UCSD-AML1 (cell line): ENCODE data around the gene NPEPL1.
"Not testable (repeated sequence)": the region's sequence is repeated elsewhere in the genome, so short reads cannot be mapped to it uniquely, and the experiment has no call there.

ENCODE experiments used
- DNase-seq: peaks from one replicate; lab custom pipeline; 2025; ENCODE audit not compliant: unreplicated experiment; lab: John Stamatoyannopoulos, UW

Gene NPEPL1

DNA sequence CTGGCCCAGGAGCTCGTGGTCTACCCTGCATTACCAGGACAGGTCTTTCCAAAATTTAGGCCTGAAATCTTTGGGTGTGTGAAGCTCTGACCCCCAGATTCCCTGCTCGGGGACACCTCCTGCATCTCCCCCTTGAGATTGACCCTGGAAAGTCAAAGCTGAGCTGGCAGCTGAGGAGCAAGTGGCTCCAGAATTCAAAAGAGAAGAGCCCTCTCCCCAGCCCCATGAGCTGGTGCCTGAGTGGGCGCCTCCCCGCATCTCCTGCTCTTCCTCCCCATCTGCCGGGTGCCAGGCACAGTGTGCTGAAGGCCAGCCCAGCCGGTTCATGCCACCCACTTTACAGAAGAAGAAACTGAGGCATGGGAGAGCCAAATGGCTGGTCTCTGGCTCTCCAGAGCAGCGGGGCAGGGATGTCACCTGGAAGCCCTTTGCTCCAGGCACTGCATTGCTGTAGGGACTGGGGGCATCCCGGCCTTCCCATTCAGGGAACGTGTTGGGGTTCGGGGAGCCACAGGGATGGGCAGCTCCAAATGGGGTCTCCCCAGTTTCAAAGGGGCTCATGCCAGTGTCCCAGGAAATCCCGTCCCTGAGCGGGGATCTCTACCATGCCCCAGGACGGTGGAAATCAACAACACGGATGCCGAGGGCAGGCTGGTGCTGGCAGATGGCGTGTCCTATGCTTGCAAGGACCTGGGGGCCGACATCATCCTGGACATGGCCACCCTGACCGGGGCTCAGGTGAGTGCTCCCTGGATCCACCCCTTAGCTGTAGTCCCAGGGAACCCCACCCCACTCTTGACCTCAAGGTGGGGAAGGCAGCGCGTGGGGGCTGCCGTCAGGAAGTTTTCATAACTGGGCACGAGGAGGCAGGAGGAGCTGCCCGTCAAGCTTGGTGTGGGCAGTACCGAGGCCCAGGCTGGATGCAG lies 20.5 kb downstream of the NPEPL1 start:
- no peak for DNase-seq

- no peak for DNase-seq
Observed at GRCh38 chr20:58713801-58714339, 21.3 kb downstream of the NPEPL1 start.

DNA sequence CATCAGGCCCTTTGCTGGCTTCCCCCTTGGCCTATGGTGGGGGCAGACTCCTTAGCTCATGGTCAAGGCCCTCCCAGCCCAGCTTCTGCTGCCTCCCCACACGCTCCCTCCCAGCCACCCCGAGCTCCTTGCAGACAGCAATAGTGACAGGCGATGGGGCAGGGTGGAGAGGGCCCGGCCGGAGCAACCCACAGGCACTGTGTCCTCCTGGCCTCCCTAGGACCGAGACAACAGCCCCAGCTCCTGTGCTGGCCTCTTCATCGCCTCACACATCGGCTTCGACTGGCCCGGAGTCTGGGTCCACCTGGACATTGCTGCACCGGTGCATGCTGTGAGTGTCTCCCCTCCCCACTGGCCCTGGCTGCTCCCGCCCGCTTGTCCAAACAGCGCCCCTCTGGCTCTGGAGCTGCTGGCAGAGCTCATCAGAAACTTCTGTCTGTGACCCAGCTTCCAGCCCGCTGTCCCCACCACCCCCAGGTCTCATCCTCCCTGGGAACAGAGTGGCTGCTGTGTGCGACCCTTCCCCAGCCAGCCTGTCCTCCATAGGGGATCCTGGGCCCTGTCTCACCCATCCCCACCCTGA lies 21.8 kb downstream of the NPEPL1 start:
- DNase-seq = no peak

DNA sequence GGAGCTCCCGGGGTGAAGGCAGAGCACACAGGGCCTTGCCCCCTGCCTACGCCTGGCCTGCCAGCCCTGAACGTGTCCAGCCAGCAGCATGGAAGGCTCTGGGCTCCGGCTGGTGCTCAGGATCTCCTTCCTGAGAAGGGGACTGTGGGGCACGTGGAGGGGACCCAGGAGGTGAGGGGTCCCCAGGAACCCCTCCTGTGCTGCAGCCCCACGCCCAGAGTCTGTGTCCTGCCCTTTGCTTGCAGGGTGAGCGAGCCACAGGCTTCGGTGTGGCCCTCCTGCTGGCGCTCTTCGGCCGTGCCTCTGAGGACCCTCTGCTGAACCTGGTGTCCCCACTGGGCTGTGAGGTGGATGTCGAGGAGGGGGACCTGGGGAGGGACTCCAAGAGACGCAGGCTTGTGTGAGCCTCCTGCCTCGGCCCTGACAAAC lies 22.3 kb downstream of the NPEPL1 start:
- DNase-seq = no peak

- no peak for DNase-seq
Observed at GRCh38 chr20:58715391-58715800, 22.8 kb downstream of the NPEPL1 start.

GRCh38 chr20:58715801-58716475 lies 23.3 kb downstream of the NPEPL1 start:
- no peak for DNase-seq

DNA sequence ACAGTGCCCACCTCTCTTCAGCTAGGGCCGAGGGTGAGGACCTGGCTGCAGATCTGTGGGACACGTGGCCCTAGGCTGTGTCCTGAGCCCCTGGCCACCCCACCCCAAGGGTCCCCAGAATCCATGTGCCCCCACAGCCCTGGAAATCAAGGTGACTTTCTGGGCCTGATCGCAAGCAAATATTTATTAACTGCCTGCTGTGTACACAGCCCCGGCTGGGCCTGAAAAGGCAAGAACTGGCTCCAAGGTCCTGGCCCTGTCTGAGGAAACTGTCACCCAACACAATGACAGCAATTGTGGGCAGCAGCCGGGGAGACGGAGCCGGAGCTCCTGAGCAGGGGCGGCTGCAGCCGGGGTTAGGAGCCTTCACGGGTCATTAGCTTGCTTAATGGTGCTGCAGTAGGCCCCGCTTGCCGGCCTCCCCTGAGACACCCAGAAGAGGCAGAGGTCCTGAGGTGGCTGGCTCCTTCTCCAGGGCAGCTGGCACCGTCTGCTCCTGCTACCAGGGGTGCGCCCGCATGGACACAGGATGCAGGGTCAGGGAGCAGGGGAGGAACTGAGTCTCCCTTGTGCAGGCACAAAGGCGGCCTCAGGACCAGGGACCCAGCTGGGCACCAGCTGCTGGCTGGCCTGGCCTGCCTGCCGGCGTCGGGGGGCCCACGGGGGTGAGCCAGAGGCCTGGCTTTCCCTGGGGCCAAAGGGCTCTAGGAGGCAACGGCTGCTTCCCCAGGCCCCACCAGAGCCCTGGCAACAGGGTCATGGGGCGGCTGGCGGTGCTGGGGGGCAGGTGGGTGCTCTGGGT lies 24.1 kb downstream of the NPEPL1 start:
- no peak for DNase-seq

- DNase-seq = no peak
Observed at GRCh38 chr20:58717278-58718091, 24.9 kb downstream of the NPEPL1 start.

DNA sequence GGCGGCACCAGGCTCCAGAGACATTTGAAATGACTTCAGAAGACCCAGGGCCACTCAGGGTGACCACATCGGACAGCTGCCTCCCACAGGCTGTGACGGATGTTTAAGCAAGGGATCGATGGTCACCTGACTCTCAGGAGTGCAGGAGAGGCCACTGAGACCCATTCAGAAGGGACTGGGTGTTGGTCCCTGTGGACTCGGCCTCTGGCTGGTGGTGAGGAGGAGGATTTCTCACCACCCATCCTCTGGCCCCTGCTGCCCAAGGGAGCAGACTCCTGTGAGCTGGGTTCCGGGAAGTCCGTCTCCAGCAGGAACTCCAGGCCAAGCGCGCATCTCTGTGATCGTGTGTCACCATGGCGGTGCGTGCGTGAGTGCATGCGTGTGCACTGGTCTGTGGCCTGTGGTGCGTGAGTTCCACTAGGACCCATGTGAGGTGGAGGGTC lies 25.5 kb downstream of the NPEPL1 start:
- no peak for DNase-seq

- no peak for DNase-seq
Observed at GRCh38 chr20:58718729-58719128, 26.1 kb downstream of the NPEPL1 start.

GRCh38 chr20:58719258-58719657 lies 26.7 kb downstream of the NPEPL1 start:
- no peak for DNase-seq

GRCh38 chr20:58719971-58720371 lies 27.4 kb downstream of the NPEPL1 start:
- no peak for DNase-seq

DNA sequence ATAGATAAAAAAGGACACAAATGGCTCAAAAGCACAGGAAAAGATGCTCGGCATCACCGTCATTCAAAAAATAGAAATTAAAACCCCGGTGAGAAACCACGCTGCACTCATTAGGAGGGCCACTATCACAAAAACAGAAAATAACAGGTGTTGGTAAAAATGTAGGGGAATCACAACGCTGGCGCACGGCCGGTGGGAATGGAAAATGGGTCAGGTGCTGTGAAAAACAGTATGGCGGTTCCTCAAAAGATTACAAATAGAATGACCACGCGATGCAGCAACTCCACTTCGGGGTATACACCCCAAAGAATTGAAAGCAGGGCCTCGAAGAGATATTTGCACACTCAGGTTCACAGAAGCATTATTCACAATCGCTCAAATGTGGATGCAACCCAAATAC lies 28.3 kb downstream of the NPEPL1 start:
- DNase-seq = no peak

DNA sequence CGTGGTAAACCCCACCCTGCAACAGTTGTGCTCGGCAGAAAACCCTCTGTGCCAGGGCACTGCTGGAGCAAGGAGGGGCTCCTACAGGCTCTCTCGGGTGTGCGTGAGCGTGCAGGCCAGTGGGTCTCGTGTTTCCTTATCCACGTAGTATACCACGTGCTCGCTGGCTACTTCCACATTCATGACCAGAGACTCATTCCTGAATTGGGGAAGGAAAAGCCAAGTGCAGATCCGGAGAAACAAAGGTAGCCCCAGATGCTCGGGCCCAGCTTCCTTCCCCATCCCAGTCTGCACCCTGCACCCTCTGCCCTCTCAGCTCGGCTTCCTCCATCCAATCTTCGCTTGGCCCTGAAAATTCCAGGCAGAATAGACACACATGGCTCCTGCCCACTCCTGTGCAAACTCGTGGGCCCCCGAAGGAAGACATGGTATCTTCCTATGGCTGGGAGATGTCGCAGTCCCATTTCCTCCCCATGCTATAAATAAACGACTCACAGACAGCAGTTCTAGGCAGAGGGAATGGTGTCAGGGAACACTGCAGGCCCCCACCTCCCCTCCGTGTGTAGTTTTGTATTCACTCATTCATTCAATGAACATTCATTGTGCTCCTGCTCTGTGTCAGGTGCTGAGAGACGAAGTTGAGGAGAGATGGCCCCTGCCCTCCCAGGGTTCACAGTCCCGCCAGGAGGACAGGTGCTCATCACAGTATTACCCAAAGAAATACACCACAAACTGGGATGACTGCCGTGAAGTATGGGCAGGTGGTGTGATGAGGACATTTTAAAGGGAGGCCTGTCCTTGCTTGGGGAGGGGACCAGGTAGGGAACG lies 29.6 kb downstream of the NPEPL1 start:
- no peak for DNase-seq

GRCh38 chr20:58722877-58723627 lies 30.5 kb downstream of the NPEPL1 start:
- no peak for DNase-seq

DNA sequence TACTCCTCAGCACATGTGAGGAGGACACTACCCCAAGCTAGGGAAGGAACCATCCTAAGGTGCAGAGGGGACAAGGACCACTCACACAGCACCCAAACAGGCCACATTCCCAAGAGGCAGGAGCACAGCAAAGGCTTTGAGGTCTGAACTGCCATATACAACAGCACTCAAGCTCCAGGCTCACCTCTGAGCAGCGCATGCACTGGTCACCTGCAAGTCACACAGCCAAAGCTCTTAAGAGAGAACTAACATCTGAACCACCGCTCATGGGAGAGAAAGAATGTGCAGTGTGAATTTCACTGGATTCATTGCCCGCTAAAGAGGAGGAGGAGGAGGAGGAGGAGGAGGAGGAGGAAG lies 31.0 kb downstream of the NPEPL1 start:
- no peak for DNase-seq

GRCh38 chr20:58726156-58726555 lies 33.6 kb downstream of the NPEPL1 start:
- DNase-seq = not testable (repeated sequence)

GRCh38 chr20:58731192-58731591 lies 38.6 kb downstream of the NPEPL1 start:
- DNase-seq = no peak
